Fibroblast of lung (primary cell): Measurements from ENCODE around the gene DLGAP3.

Source experiments
- CTCF ChIP-seq, 2 donors: IDR thresholded peaks in 1 of 2; conservative IDR thresholded peaks in 1 of 2; 1 replicate in 1 of 2; 2 replicates in 1 of 2; pipeline ENCODE4 v1.5.1; 2011 to 2012; ENCODE audit warnings: low read length in 2 of 2, control low read depth in 1 of 2, inconsistent platforms in 1 of 2, low read depth in 1 of 2, mild to moderate bottlenecking in 1 of 2
- EZH2 ChIP-seq: IDR thresholded peaks from 2 replicates; pipeline ENCODE4 v1.5.1; 2012; ENCODE audit warnings: low read length, control low read depth, mild to moderate bottlenecking; ENCODE audit errors: missing control alignments

- no peak for TF ChIP-seq CTCF (conservative IDR thresholded peaks at IDR 0.05 in 1 of 2, IDR thresholded peaks at IDR 0.05 in 1 of 2; ENCODE audit: low read depth in 1 of 2, low read length in 2 of 2)
- TF ChIP-seq EZH2: no peak
These were observed 62.7 kb downstream of the DLGAP3 start for GRCh38 chr1:34866762-34867109.
